IMR-90 (cell line): ENCODE results near the gene CSNK2A2. TPM values are rescaled to one million over a fixed set of nuclear protein-coding genes. Genes with fewer than 3 reads are reported as not detected.

Experiments used
- ATAC-seq: fragments of 200-7000 bp; cut with Tn5 transposase; 2 replicates; pipeline ENCODE4 v1.9.1; 2020; ENCODE audit warnings: low read depth, mild to moderate bottlenecking, moderate library complexity
- BruUV-seq: library from RNA; stranded (reverse); fragments of 400-500 nt; replicated peaks from 2 replicates; lab custom pipeline; 2021; lab: Mats Ljungman, UMichigan
- CTCF ChIA-PET: fragments of 300-600 bp; formaldehyde crosslinking; extraction: SDS; loops from one replicate; lab custom pipeline; 2021; ENCODE audit warnings: antibody characterized with exemption; lab: Yijun Ruan, JAX
- POLR2A ChIA-PET: fragments of 300-600 bp; sonication (Branson Sonifier 250); formaldehyde crosslinking; loops from one replicate; lab custom pipeline; 2022; ENCODE audit warnings: antibody characterized with exemption; ENCODE audit not compliant: unreplicated experiment; lab: Charles Lee
- DNase-seq: peaks from one replicate; pipeline ENCODE4 v3.0.0; 2013
- H2AFZ ChIP-seq: replicated peaks from 2 replicates; pipeline ENCODE3; 2013; ENCODE audit warnings: low read length, mild to moderate bottlenecking; ENCODE audit not compliant: poor library complexity
- H2AK5ac ChIP-seq: 2 replicates; pipeline ENCODE4 v1.6.1; 2013; ENCODE audit warnings: low read depth, low read length, inconsistent platforms
- H2AK9ac ChIP-seq: replicated peaks from 2 replicates; pipeline ENCODE3; 2013; ENCODE audit warnings: mild to moderate bottlenecking, low read depth, low read length, moderate library complexity; ENCODE audit not compliant: poor library complexity
- H2BK120ac ChIP-seq: 2 replicates; pipeline ENCODE4 v1.6.1; 2013; ENCODE audit warnings: low read depth, low read length, inconsistent platforms
- H2BK15ac ChIP-seq: 3 replicates; pipeline ENCODE4 v1.6.1; 2013; ENCODE audit warnings: low read depth, low read length, inconsistent platforms
- H2BK20ac ChIP-seq: 2 replicates; pipeline ENCODE4 v1.6.1; 2013; ENCODE audit warnings: low read depth, mild to moderate bottlenecking, inconsistent platforms, low read length, moderate library complexity
- H2BK5ac ChIP-seq: 2 replicates; pipeline ENCODE4 v1.6.1; 2013; ENCODE audit warnings: mild to moderate bottlenecking, low read depth, low read length, inconsistent platforms; ENCODE audit not compliant: poor library complexity, severe bottlenecking
- H3K14ac ChIP-seq: replicated peaks from 2 replicates; pipeline ENCODE4 v1.6.1; 2013; ENCODE audit warnings: low read depth, low read length, inconsistent platforms
- H3K18ac ChIP-seq: 2 replicates; pipeline ENCODE4 v1.6.1; 2013; ENCODE audit warnings: low read depth, low read length, control low read depth
- H3K23ac ChIP-seq: 2 replicates; pipeline ENCODE4 v1.6.1; 2013; ENCODE audit warnings: low read depth, low read length, inconsistent platforms
- H3K27ac ChIP-seq: 2 replicates; pipeline ENCODE4 v1.5.1; 2013; ENCODE audit warnings: mild to moderate bottlenecking, control low read depth, low read length; ENCODE audit not compliant: insufficient read depth
- H3K27me3 ChIP-seq: 2 replicates; pipeline ENCODE4 v1.6.1; 2013; ENCODE audit warnings: low read length; ENCODE audit not compliant: control insufficient read depth, insufficient read depth
- H3K36me3 ChIP-seq: 2 replicates; pipeline ENCODE4 v1.6.1; 2013; ENCODE audit warnings: low read length, mixed read lengths; ENCODE audit not compliant: control insufficient read depth, insufficient read depth
- H3K4ac ChIP-seq: 2 replicates; pipeline ENCODE4 v1.6.1; 2013; ENCODE audit warnings: low read depth, low read length, inconsistent platforms
- H3K4me1 ChIP-seq: 2 replicates; pipeline ENCODE4 v1.6.1; 2013; ENCODE audit warnings: low read length, mixed read lengths; ENCODE audit not compliant: control insufficient read depth, insufficient read depth
- H3K4me2 ChIP-seq: 2 replicates; pipeline ENCODE4 v1.6.1; 2013; ENCODE audit warnings: low read depth, mild to moderate bottlenecking, control low read depth, low read length, moderate library complexity
- H3K4me3 ChIP-seq: 2 replicates; pipeline ENCODE4 v1.5.1; 2013; ENCODE audit warnings: low read depth, mild to moderate bottlenecking, control low read depth, low read length, moderate library complexity; ENCODE audit not compliant: insufficient read depth
- H3K56ac ChIP-seq: 2 replicates; pipeline ENCODE4 v1.6.1; 2013; ENCODE audit warnings: low read length, inconsistent platforms; ENCODE audit not compliant: insufficient read depth; ENCODE audit errors: extremely low read depth
- H3K79me1 ChIP-seq, 2 experiments: 2 replicates each; pipeline ENCODE4 v1.6.1; 2013; ENCODE audit warnings: low read length in 2 of 2, inconsistent platforms in 1 of 2, low read depth in 1 of 2
- H3K9ac ChIP-seq: 2 replicates; pipeline ENCODE4 v1.6.1; 2013; ENCODE audit warnings: low read depth, low read length, control low read depth
- H3K9me1 ChIP-seq: 2 replicates; pipeline ENCODE4 v1.6.1; 2013; ENCODE audit warnings: low read length, inconsistent platforms; ENCODE audit not compliant: insufficient read depth
- H3K9me3 ChIP-seq: 2 replicates; pipeline ENCODE4 v1.6.1; 2013; ENCODE audit warnings: low read length; ENCODE audit not compliant: control insufficient read depth, insufficient read depth
- H4K20me1 ChIP-seq: 2 replicates; pipeline ENCODE4 v1.6.1; 2013; ENCODE audit warnings: low read length, inconsistent platforms; ENCODE audit not compliant: insufficient read depth
- H4K5ac ChIP-seq: 2 replicates; pipeline ENCODE4 v1.6.1; 2013; ENCODE audit warnings: mild to moderate bottlenecking, low read depth, low read length, control low read depth
- H4K8ac ChIP-seq, 2 experiments: 2 replicates each; pipeline ENCODE4 v1.6.1; 2013; ENCODE audit warnings: low read depth in 2 of 2, low read length in 2 of 2, control low read depth in 1 of 2, inconsistent platforms in 1 of 2
- H4K91ac ChIP-seq: 2 replicates; pipeline ENCODE4 v1.6.1; 2013; ENCODE audit warnings: low read depth, low read length, inconsistent platforms; ENCODE audit not compliant: insufficient read depth
- MAFK ChIP-seq: IDR thresholded peaks from 2 replicates; pipeline ENCODE4 v1.6.1; 2012; ENCODE audit warnings: low read depth, low read length, improper control_type of control experiment
- MAZ ChIP-seq: IDR thresholded peaks from 2 replicates; pipeline ENCODE4 v1.6.1; 2012; ENCODE audit warnings: low read depth, mild to moderate bottlenecking, low read length, improper control_type of control experiment, moderate library complexity, borderline replicate concordance
- MXI1 ChIP-seq: IDR thresholded peaks from 2 replicates; pipeline ENCODE4 v1.6.1; 2012; ENCODE audit warnings: low read depth, mild to moderate bottlenecking, low read length, moderate library complexity, borderline replicate concordance
- RFX5 ChIP-seq: IDR thresholded peaks from 2 replicates; pipeline ENCODE4 v1.8.0; 2012; ENCODE audit warnings: low read depth, mild to moderate bottlenecking, low read length, moderate library complexity
- WGBS, 2 experiments: methylation state at CpG; one replicate each; pipeline versions ENCODE4 v1.1.5 to v1.1.7; 2013; ENCODE audit warnings: missing lambda C conversion rate in 2 of 2; ENCODE audit not compliant: insufficient read length in 1 of 2; ENCODE audit errors: extremely low coverage in 2 of 2; 5-methylcytosine and 5-hydroxymethylcytosine counted together
- dilution Hi-C: fragments of 300-500 bp; cut with HindIII; formaldehyde crosslinking; loops from one replicate; pipeline ENCODE4 v1.14.3; 2018; ENCODE audit warnings: low sequenced_read_pairs; ENCODE audit not compliant: unreplicated experiment
- in situ Hi-C: fragments of 300-500 bp; cut with MboI; formaldehyde crosslinking; loops from 3 replicates; pipeline ENCODE4 v1.14.3; 2019; ENCODE audit warnings: low sequenced_read_pairs, inconsistent platforms, mixed read lengths
- intact Hi-C: fragments of 100-400 bp; cut with micrococcal nuclease; formaldehyde crosslinking; loops from 2 replicates; pipeline ENCODE4 v1.10.0; 2022
- polyA plus RNA-seq, 3 experiments: library from polyadenylated mRNA; depleted of rRNA; stranded (reverse); fragments of >200 nt; gene quantifications; 2 replicates each; pipeline ENCODE4 v1.2.3, GENCODE V29; 2012; ENCODE audit warnings: low replicate concordance in 1 of 3
- total RNA-seq: library from RNA; depleted of rRNA; stranded (reverse); fragments of >200 nt; gene quantifications from 2 replicates; pipeline ENCODE4 v1.2.3, GENCODE V29; 2012

The CSNK2A2 gene
- total and polyA plus RNA-seq, 2 of the 4 experiments (the other 2 are of a cell fraction), result 15.6 to 27.5 TPM

- Histone ChIP-seq H3K9me1 (no peaks in the 10 kb centered on the region; the same call in 1 of the 2 replicates), H3K36me3 (peaks cover 50% of the 10 kb centered on the region), H2BK20ac (no peak overlapping the region), H4K91ac (no peak overlapping the region), H2BK15ac (no peak overlapping the region), H2BK5ac (no peak overlapping the region), H3K27me3 (no peaks in the 10 kb centered on the region), H3K9me3 (no peaks in the 10 kb centered on the region), H4K20me1 (no peaks in the 10 kb centered on the region), H3K23ac (no peak overlapping the region), H3K79me1 (no peaks in the 10 kb centered on the region), H3K56ac (no peak overlapping the region), H3K4ac (no peak overlapping the region), H3K4me3 (no peak overlapping the region), H2AK5ac (no peak overlapping the region), H2AK9ac (no peak overlapping the region), H3K27ac (no peak overlapping the region), H4K5ac (no peak overlapping the region), H4K8ac (no peak overlapping the region), H3K14ac (no peak overlapping the region), H3K4me2 (no peak overlapping the region), H2AFZ (no peak overlapping the region), H3K9ac (no peak overlapping the region), H2BK120ac (no peak overlapping the region), H3K18ac (no peak overlapping the region), H3K4me1 (no peaks in the 10 kb centered on the region)
- ChIA-PET POLR2A (no interaction called here), CTCF (interaction anchor here (1.0 kb wide), 1 partner anchor 39 kb away, joined by 3 read pairs; no protein-coding TSS in a partner anchor)
- BruUV-seq, result no TSS peak
- DNase-seq, result no peak
- no CpG with 5 or more reads among the region's 3 CpGs for WGBS, 2 experiments
- dilution Hi-C loops, result no loop called here
- intact Hi-C loops, result no loop called here
- TF ChIP-seq RFX5, result no peak
- no peak for TF ChIP-seq MAFK
- no peak for TF ChIP-seq MXI1
- no peak for TF ChIP-seq MAZ
- in situ Hi-C loops, result no loop called here
- no peak for ATAC-seq
Measured at GRCh38 chr16:58160855-58161254, 37.1 kb downstream of the CSNK2A2 start.
